ENCODE results near the gene MAMDC2.

- no peak for TF ChIP-seq YY1 (IDR thresholded peaks at IDR 0.05; ENCODE audit: low read depth, low read length)
- TF ChIP-seq, protein P1, sequence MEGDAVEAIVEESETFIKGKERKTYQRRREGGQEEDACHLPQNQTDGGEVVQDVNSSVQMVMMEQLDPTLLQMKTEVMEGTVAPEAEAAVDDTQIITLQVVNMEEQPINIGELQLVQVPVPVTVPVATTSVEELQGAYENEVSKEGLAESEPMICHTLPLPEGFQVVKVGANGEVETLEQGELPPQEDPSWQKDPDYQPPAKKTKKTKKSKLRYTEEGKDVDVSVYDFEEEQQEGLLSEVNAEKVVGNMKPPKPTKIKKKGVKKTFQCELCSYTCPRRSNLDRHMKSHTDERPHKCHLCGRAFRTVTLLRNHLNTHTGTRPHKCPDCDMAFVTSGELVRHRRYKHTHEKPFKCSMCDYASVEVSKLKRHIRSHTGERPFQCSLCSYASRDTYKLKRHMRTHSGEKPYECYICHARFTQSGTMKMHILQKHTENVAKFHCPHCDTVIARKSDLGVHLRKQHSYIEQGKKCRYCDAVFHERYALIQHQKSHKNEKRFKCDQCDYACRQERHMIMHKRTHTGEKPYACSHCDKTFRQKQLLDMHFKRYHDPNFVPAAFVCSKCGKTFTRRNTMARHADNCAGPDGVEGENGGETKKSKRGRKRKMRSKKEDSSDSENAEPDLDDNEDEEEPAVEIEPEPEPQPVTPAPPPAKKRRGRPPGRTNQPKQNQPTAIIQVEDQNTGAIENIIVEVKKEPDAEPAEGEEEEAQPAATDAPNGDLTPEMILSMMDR (IDR thresholded peaks at IDR 0.05; ENCODE audit: control extremely low read depth in 1 of 3, insufficient read depth in 1 of 3, low read depth in 1 of 3, low read length in 3 of 3) = no peak
- no peak for TF ChIP-seq POLR2A (IDR thresholded peaks at IDR 0.05; ENCODE audit: control extremely low read depth in 1 of 2, low read depth in 2 of 2, low read length in 2 of 2)
- TF ChIP-seq PHF8 (conservative IDR thresholded peaks at IDR 0.05; ENCODE audit: low read depth, low read length) = no peak
- no peak for TF ChIP-seq RFX5 (IDR thresholded peaks at IDR 0.05; ENCODE audit: borderline replicate concordance, low read depth, low read length)
- TF ChIP-seq, protein P2, sequence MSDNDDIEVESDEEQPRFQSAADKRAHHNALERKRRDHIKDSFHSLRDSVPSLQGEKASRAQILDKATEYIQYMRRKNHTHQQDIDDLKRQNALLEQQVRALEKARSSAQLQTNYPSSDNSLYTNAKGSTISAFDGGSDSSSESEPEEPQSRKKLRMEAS (IDR thresholded peaks at IDR 0.05) = no peak
- no peak for TF ChIP-seq ATF3 (IDR thresholded peaks at IDR 0.05; ENCODE audit: insufficient read depth, low read depth, low read length)
- TF ChIP-seq, protein P3, sequence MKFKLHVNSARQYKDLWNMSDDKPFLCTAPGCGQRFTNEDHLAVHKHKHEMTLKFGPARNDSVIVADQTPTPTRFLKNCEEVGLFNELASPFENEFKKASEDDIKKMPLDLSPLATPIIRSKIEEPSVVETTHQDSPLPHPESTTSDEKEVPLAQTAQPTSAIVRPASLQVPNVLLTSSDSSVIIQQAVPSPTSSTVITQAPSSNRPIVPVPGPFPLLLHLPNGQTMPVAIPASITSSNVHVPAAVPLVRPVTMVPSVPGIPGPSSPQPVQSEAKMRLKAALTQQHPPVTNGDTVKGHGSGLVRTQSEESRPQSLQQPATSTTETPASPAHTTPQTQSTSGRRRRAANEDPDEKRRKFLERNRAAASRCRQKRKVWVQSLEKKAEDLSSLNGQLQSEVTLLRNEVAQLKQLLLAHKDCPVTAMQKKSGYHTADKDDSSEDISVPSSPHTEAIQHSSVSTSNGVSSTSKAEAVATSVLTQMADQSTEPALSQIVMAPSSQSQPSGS (IDR thresholded peaks at IDR 0.05; ENCODE audit: low read length) = no peak
These were observed 51.1 kb downstream of the MAMDC2 start for GRCh38 chr9:70094747-70095146.

All from H1 (cell line).